OCI-LY1 (cell line): ENCODE data around the gene DMPK.

Source experiments
- H2AFZ ChIP-seq: fragments of 200-600 bp; sonication (generic), shearing (Covaris generic); 2 replicates; pipeline ENCODE4 v1.6.0; 2014; ENCODE audit warnings: antibody characterized with exemption, mild to moderate bottlenecking, low read length
- H3F3A ChIP-seq: fragments of 200-600 bp; sonication (generic), shearing (Covaris generic); 2 replicates; pipeline ENCODE4 v1.6.0; 2014; ENCODE audit warnings: mild to moderate bottlenecking, antibody characterized with exemption, low read length, moderate library complexity; ENCODE audit not compliant: insufficient read depth
- H3K27ac ChIP-seq: fragments of 200-600 bp; sonication (generic); 2 replicates; pipeline ENCODE4 v1.5.1; 2014; ENCODE audit warnings: low read length, mixed run types, mild to moderate bottlenecking, low read depth; ENCODE audit not compliant: poor library complexity, severe bottlenecking
- H3K27me3 ChIP-seq: fragments of 200-600 bp; sonication (generic); 2 replicates; pipeline ENCODE4 v1.6.0; 2014; ENCODE audit warnings: antibody characterized with exemption, mild to moderate bottlenecking, low read length, moderate library complexity; ENCODE audit not compliant: insufficient read depth
- H3K36me3 ChIP-seq: fragments of 200-600 bp; sonication (generic); 2 replicates; pipeline ENCODE4 v1.6.1; 2014; ENCODE audit warnings: mild to moderate bottlenecking, antibody characterized with exemption, low read length, moderate library complexity, mixed read lengths; ENCODE audit not compliant: insufficient read depth
- H3K4me1 ChIP-seq: fragments of 200-600 bp; sonication (generic); 2 replicates; pipeline ENCODE4 v1.5.1; 2014; ENCODE audit warnings: mild to moderate bottlenecking, low read length, moderate library complexity; ENCODE audit not compliant: insufficient read depth, severe bottlenecking
- H3K4me2 ChIP-seq: fragments of 200-600 bp; sonication (generic), shearing (Covaris generic); 2 replicates; pipeline ENCODE4 v1.6.1; 2014; ENCODE audit warnings: low read length
- H3K4me3 ChIP-seq: fragments of 200-600 bp; sonication (generic); 2 replicates; pipeline ENCODE4 v1.5.1; 2014; ENCODE audit warnings: low read length, low read depth, mild to moderate bottlenecking, mixed read lengths; ENCODE audit not compliant: poor library complexity, severe bottlenecking
- H3K79me2 ChIP-seq: fragments of 200-600 bp; shearing (Covaris generic); 2 replicates; pipeline ENCODE4 v1.6.1; 2016; ENCODE audit warnings: mixed run types, low read length, mixed read lengths; ENCODE audit not compliant: insufficient read depth
- H3K9ac ChIP-seq: fragments of 200-600 bp; sonication (generic), shearing (Covaris generic); 2 replicates; pipeline ENCODE4 v1.6.1; 2014; ENCODE audit warnings: mild to moderate bottlenecking, low read length, mixed read lengths
- H3K9me2 ChIP-seq: fragments of 200-600 bp; sonication (generic), shearing (Covaris generic); 2 replicates; pipeline ENCODE4 v1.6.1; 2014; ENCODE audit warnings: low read depth, mild to moderate bottlenecking, low read length, mixed read lengths
- H3K9me3 ChIP-seq: fragments of 200-600 bp; shearing (Covaris generic); 2 replicates; pipeline ENCODE4 v1.6.1; 2014; ENCODE audit warnings: low read length, mixed read lengths
- H4K20me1 ChIP-seq: fragments of 200-600 bp; sonication (generic), shearing (Covaris generic); 2 replicates; pipeline ENCODE4 v1.6.0; 2016; ENCODE audit warnings: mild to moderate bottlenecking, low read length; ENCODE audit not compliant: insufficient read depth
- CTCF ChIP-seq: fragments of 200-600 bp; sonication (generic), shearing (Covaris generic); IDR thresholded peaks from 2 replicates; pipeline ENCODE4 v1.5.1; 2017; ENCODE audit warnings: mild to moderate bottlenecking, antibody characterized with exemption, low read length, moderate library complexity, mixed read lengths
- EZH2 ChIP-seq: fragments of 200-600 bp; sonication (generic), shearing (Covaris generic); IDR thresholded peaks from 2 replicates; pipeline ENCODE4 v1.8.0; 2017; ENCODE audit warnings: borderline replicate concordance, mixed run types, mild to moderate bottlenecking, antibody characterized with exemption, low read length, moderate library complexity, mixed read lengths

Gene DMPK

DNA sequence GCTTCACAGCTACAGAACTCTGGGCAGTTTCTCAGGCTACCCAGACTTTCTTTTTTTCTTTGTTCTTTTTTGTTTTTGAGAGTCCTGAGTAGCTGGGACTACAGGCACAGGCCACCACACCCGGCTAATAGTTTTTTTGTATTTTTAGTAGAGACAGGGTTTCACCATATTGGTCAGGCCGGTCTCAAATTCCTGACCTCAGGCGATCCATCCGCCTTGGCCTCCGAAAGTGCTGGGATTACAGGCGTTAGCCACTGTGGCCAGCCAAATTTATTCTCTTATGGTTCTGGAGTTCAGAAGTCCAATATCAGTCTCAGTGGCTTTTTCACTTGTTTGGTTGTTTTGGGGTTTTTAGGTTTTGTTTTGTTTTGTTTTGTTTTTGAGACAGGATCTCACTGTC lies 36.7 kb downstream of the DMPK start:
- H3K4me2 ChIP-seq: no peak overlapping the region
- no peaks in the 10 kb centered on the region for H4K20me1 ChIP-seq
- peaks cover 11% of the 10 kb centered on the region; the same call in 1 of the 2 replicates for H3K27me3 ChIP-seq
- H3K27ac ChIP-seq: no peak overlapping the region
- no peaks in the 10 kb centered on the region for H3K79me2 ChIP-seq
- no peaks in the 10 kb centered on the region for H3K9me2 ChIP-seq
- H3F3A ChIP-seq: no peaks in the 10 kb centered on the region
- H3K9ac ChIP-seq: no peak overlapping the region
- H3K36me3 ChIP-seq: no peaks in the 10 kb centered on the region
- no peaks in the 10 kb centered on the region for H3K9me3 ChIP-seq
- H3K4me3 ChIP-seq: no peak overlapping the region
- TF ChIP-seq CTCF (no peak), EZH2 (no peak)
- no peak overlapping the region for H2AFZ ChIP-seq
- H3K4me1 ChIP-seq: no peaks in the 10 kb centered on the region

DNA sequence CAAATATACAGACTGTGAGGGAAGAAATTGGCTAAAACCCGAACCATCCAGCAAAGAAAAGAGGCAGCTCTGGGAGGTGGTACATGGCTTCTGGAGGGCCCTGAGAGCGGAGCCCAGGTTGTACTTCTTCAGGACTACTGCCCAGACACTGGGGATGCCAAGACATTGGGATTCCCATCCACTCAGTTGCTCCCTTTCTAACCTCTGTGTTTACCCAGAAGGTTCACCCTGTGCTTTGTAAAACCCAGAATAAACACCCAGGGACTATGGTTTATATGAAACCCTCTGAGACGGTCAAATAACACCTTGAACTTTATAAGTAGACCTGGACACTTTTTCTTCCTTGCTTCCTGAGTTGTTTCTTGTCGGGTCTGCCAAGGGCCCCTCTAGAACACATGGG lies 39.3 kb downstream of the DMPK start:
- Histone ChIP-seq H3K9me3 (no peaks in the 10 kb centered on the region), H3K27me3 (peaks cover 11% of the 10 kb centered on the region; the same call in 1 of the 2 replicates), H3K4me1 (no peaks in the 10 kb centered on the region), H3K4me3 (no peak overlapping the region), H3K4me2 (no peak overlapping the region), H3F3A (no peaks in the 10 kb centered on the region), H3K9me2 (no peaks in the 10 kb centered on the region), H2AFZ (no peak overlapping the region), H4K20me1 (no peaks in the 10 kb centered on the region), H3K9ac (no peak overlapping the region), H3K27ac (no peak overlapping the region), H3K36me3 (no peaks in the 10 kb centered on the region), H3K79me2 (no peaks in the 10 kb centered on the region)
- TF ChIP-seq EZH2: no peak
- TF ChIP-seq CTCF: no peak

GRCh38 chr19:45739498-45740439 lies 42.5 kb downstream of the DMPK start:
- H3K9me2 ChIP-seq: no peaks in the 10 kb centered on the region
- H3K27me3 ChIP-seq: peaks cover under 1% of the 10 kb centered on the region; the same call in 1 of the 2 replicates
- H3K4me2 ChIP-seq: no peak overlapping the region
- H3K9ac ChIP-seq: no peak overlapping the region
- no peaks in the 10 kb centered on the region for H3K4me1 ChIP-seq
- H2AFZ ChIP-seq: no peak overlapping the region
- no peaks in the 10 kb centered on the region for H3K9me3 ChIP-seq
- H3F3A ChIP-seq: no peaks in the 10 kb centered on the region
- no peaks in the 10 kb centered on the region for H3K36me3 ChIP-seq
- H3K27ac ChIP-seq: no peak overlapping the region
- no peak for TF ChIP-seq EZH2
- no peak for TF ChIP-seq CTCF
- H3K79me2 ChIP-seq: no peaks in the 10 kb centered on the region
- no peak overlapping the region for H3K4me3 ChIP-seq
- H4K20me1 ChIP-seq: no peaks in the 10 kb centered on the region
